Stomach (tissue), 9 donors: ENCODE results near the gene WDR26. TPM values are rescaled to one million over a fixed set of nuclear protein-coding genes. Genes with fewer than 3 reads are reported as not detected.

Source experiments
- DNase-seq, 2 donors: peaks; one replicate each; pipeline versions ENCODE4 v3.0.0 to v3.0.0-alpha.2; 2013 to 2019
- H3K27ac ChIP-seq, 5 donors: fragments of 200-600 bp in 4 of 5; sonication (generic) in 4 of 5; one replicate each; pipeline ENCODE4 v1.5.1; 2013 to 2019; ENCODE audit warnings: mild to moderate bottlenecking in 1 of 5, moderate library complexity in 1 of 5
- H3K27me3 ChIP-seq, 3 donors: fragments of 200-600 bp; sonication (generic); one replicate each; pipeline ENCODE4 v1.5.1; 2017 to 2019; ENCODE audit warnings: mixed run types in 1 of 3
- H3K36me3 ChIP-seq, 4 donors: fragments of 200-600 bp; sonication (generic); 1 replicate in 3 of 4; 2 replicates in 1 of 4; pipeline ENCODE4 v1.5.1; 2016 to 2019
- H3K4me1 ChIP-seq, 4 donors: fragments of 200-600 bp; sonication (generic); one replicate each; pipeline ENCODE4 v1.5.1; 2016 to 2019
- H3K4me3 ChIP-seq, 4 donors: fragments of 200-600 bp; sonication (generic) in 3 of 4; one replicate each; pipeline ENCODE4 v1.5.1; 2016 to 2019; ENCODE audit warnings: mild to moderate bottlenecking in 1 of 4
- H3K9me3 ChIP-seq, 4 donors: fragments of 200-600 bp; sonication (generic); one replicate each; pipeline ENCODE4 v1.5.1; 2016 to 2019
- EP300 ChIP-seq: sonication (generic); formaldehyde crosslinking; IDR thresholded peaks from one replicate; pipeline ENCODE4 v1.6.1; 2017; ENCODE audit warnings: antibody characterized with exemption
- POLR2A ChIP-seq, 4 donors: fragments of 450-650 bp; IDR thresholded peaks; one replicate each; pipeline ENCODE4 v1.6.1; 2016; ENCODE audit warnings: antibody characterized with exemption in 4 of 4, control low read depth in 2 of 4, mild to moderate bottlenecking in 1 of 4, moderate library complexity in 1 of 4
- POLR2AphosphoS5 ChIP-seq, 3 donors: sonication (generic); formaldehyde crosslinking; IDR thresholded peaks; one replicate each; pipeline ENCODE4 v1.6.1; 2016; ENCODE audit warnings: antibody characterized with exemption in 3 of 3
- WGBS, 5 donors: extraction: QIAGEN DNeasy Blood & Tissue Kit in 3 of 5; methylation state at CpG; one replicate each; pipeline versions ENCODE4 v1.1.5 to v1.1.7; 2013 to 2018; 5-methylcytosine and 5-hydroxymethylcytosine counted together
- intact Hi-C: fragments of 100-400 bp; cut with DNase I; formaldehyde crosslinking; loops from one replicate; pipeline ENCODE4 v1.15.1; 2023; ENCODE audit warnings: low total_unique reads
- polyA plus RNA-seq, 3 donors: library from polyadenylated mRNA; stranded (reverse); fragments of 200-250 nt; gene quantifications; one replicate each; pipeline ENCODE4 v1.2.3, GENCODE V29; 2013
- small RNA-seq, 4 donors: library from RNA; depleted of rRNA; stranded (forward); fragments of <200 nt; gene quantifications; one replicate each; pipeline ENCODE3, GENCODE V24; 2016
- total RNA-seq, 5 donors: library from RNA; depleted of rRNA; stranded (reverse); fragments of >200 nt; gene quantifications; one replicate each; pipeline versions ENCODE4 v1.1.0 to v1.2.3, GENCODE V29; 2014 to 2016
- TF ChIP-seq, protein P1 (sequence below), 7 experiments: fragments of 450-650 bp in 4 of 7; fragments of 200-600 bp in 3 of 7; sonication (generic) in 3 of 7; IDR thresholded peaks; one replicate each; pipeline ENCODE4 v1.5.1; 2016 to 2019; ENCODE audit warnings: antibody characterized with exemption in 7 of 7, control low read depth in 2 of 7, mild to moderate bottlenecking in 1 of 7
- donor health status: healthy with polysubstance abuse.
- donor health status: Bipolar disorder and iron deficiency.
- donor health status: healthy.

Gene WDR26
- total and polyA plus RNA-seq, 8 donors: 17.0 to 154 (median 26.0) TPM

DNA sequence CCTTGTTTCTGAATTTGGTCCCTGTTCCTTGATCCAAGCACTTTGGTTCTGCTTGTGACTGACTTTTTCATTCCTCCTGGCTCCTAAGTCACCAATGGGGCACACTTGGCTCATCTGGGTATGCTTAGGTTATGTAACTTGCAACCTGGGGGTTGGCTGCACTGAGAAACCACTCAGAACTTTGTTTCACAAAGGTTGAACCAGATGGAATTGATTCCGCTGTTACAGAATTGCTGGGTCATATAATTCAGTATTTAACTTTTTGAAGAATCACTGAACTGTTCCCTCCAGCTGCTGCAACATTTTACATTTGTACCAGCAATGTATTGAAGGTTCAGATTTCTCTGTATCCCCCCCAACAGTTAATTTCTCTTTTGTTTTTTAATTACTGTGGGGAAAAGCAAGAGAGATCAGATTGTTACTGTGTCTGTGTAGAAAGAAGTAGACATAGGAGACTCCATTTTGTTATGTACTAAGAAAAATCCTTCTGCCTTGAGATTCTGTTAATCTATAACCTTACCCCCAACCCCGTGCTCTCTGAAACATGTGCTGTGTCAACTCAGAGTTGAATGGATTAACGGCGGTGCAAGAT is 95.1 kb downstream of the WDR26 start:
- TF ChIP-seq POLR2A (IDR thresholded peaks at IDR 0.05): no peak
- WGBS, 5 donors: 44 to 100% (median 54%) methylated on average over 1 to 4 of the region's 4 CpGs

DNA sequence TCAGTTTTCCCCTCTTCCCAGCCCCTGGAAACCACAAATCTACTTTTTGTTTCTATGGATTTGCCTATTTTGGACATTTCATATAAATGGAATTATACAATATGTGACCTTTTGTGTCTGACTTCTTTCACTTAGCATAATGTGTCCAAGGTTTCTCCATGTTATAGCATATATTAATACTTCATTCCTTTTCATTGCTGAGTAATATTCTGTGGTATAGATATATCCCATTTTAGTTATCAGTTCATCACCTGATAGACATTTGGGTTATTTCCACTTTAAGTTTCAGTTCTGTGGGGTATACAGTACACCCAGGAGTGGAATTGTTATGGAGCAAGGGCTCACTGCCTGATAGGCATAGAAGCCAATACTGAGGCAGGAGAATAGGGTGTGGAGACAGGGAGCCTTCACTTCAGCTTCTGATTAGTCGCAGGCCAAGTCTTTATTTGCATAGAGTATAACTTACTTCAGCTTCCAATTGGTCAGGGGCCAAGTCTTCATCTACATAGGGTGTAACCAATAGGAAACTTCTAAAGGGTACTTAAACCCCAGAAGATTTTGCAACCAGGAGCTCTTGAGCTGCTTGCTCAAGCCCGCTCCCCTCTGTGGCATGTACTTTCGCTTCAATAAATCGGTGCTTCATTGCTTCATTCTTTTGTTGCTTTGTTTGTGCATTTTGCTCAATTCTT is 96.3 kb downstream of the WDR26 start:
- Histone ChIP-seq H3K9me3 (peaks cover 0 to 7% (median 3%) of the 10 kb centered on the region in 4 donors), H3K27me3 (peaks cover 0 to 5% (median 4%) of the 10 kb centered on the region in 3 donors), H3K36me3 (no peaks in the 10 kb centered on the region), H3K4me3 (no peak overlapping the region), H3K27ac (no peak overlapping the region), H3K4me1 (peaks cover 0 to 10% (median 7%) of the 10 kb centered on the region in 4 donors)
- no peak for TF ChIP-seq EP300
- no peak for TF ChIP-seq POLR2AphosphoS5 (IDR thresholded peaks at IDR 0.05)
- TF ChIP-seq, protein P1, sequence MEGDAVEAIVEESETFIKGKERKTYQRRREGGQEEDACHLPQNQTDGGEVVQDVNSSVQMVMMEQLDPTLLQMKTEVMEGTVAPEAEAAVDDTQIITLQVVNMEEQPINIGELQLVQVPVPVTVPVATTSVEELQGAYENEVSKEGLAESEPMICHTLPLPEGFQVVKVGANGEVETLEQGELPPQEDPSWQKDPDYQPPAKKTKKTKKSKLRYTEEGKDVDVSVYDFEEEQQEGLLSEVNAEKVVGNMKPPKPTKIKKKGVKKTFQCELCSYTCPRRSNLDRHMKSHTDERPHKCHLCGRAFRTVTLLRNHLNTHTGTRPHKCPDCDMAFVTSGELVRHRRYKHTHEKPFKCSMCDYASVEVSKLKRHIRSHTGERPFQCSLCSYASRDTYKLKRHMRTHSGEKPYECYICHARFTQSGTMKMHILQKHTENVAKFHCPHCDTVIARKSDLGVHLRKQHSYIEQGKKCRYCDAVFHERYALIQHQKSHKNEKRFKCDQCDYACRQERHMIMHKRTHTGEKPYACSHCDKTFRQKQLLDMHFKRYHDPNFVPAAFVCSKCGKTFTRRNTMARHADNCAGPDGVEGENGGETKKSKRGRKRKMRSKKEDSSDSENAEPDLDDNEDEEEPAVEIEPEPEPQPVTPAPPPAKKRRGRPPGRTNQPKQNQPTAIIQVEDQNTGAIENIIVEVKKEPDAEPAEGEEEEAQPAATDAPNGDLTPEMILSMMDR (IDR thresholded peaks at IDR 0.05): no peak
- TF ChIP-seq POLR2A (IDR thresholded peaks at IDR 0.05): no peak
- 83 to 91% (median 91%) methylated on average over 4 of the region's 4 CpGs for WGBS, 5 donors
- intact Hi-C loops: no loop called here
- DNase-seq: no peak

More for the DNA sequence above, 95.1 kb downstream of the WDR26 start:
- Histone ChIP-seq H3K4me3 (no peak overlapping the region), H3K36me3 (no peaks in the 10 kb centered on the region), H3K27me3 (peaks cover 0 to 5% (median 4%) of the 10 kb centered on the region in 3 donors), H3K4me1 (peaks cover 0 to 8% (median 6%) of the 10 kb centered on the region in 4 donors), H3K9me3 (peaks cover 8 to 19% (median 16%) of the 10 kb centered on the region in 4 donors), H3K27ac (no peak overlapping the region)
- no peak for DNase-seq
- intact Hi-C loops: no loop called here

Small RNAs within 50 kb of the gene (small RNA-seq; reads per million reads assigned to genes)
- 0 reads per million in 4 donors for gene MIR4742

Other genes with a start within 250 kb of the WDR26 start
- gene NVL, start 104.6 kb downstream of the WDR26 start, total RNA-seq: 10 to 100 TPM; 18.7 to 50.9 (median 43.2) TPM
- gene NVL, start 104.6 kb downstream of the WDR26 start, polyA plus RNA-seq: 10 to 100 TPM; 17.4 to 27.0 (median 18.5) TPM
- gene CNIH4, start 77.9 kb downstream of the WDR26 start, total RNA-seq: 10 to 100 TPM in 4 of 5 donors, 1 to 10 TPM in 1; 3.1 to 45.3 (median 39.3) TPM
- gene CNIH4, start 77.9 kb downstream of the WDR26 start, polyA plus RNA-seq: 10 to 100 TPM; 19.6 to 53.1 (median 37.8) TPM
- 10 to 100 TPM in 1 of 5 donors, 1 to 10 TPM in 2, under 1 TPM in 1, not detected in 1; 0.45 to 18.7 (median 5.9) TPM for gene CNIH3, start 181.5 kb upstream of the WDR26 start, total RNA-seq
- gene CNIH3, start 181.5 kb upstream of the WDR26 start, polyA plus RNA-seq: 1 to 10 TPM; 1.4 to 3.1 (median 1.4) TPM